ENCODE measurements around the gene RAD21L1.
"Not testable (repeated sequence)": the region's sequence is repeated elsewhere in the genome, so short reads cannot be mapped to it uniquely, and the experiment has no call there.

Gene RAD21L1

DNA sequence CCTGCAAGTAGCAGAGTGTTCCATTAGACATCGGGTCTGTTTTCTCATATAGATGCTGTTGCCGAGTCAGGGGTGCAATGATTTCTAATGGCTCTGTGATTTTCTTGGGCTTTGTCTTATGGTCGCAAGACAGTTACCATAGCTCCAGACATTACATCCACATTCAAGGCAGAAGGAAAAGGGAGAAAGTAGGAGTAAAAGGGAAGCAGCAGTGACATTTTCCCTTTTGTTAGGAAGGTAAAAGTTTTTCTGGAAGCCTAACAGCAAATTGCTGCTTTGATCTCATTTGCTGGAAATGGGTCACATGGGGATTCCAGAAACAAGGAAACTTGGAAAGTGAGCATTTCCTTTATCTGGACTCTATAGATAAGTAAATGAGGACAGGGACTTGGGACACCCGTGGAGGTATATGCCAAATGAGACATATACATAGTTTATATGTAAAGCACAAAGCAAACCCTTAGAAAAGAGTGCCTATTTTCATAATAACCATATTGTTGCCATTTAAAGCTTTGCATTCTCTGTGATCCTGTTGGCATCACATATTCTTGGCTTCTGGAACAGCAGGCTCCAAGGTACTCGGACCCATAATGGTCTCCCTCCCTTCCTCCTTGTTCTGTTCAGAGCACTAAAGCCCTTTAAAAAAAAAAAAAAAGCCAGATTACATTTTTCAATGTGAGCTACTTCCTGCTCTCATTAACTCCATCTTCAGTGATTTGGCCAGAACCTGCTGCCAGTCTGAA is 22.9 kb upstream of the RAD21L1 start, which contains the start of gene C20orf202:
Gene C20orf202, plus strand, starts transcription at position 693 of the 743 bp plus-strand sequence. CDS start 132 bp downstream, outside the sequence.
- no peak for DNase-seq

DNA sequence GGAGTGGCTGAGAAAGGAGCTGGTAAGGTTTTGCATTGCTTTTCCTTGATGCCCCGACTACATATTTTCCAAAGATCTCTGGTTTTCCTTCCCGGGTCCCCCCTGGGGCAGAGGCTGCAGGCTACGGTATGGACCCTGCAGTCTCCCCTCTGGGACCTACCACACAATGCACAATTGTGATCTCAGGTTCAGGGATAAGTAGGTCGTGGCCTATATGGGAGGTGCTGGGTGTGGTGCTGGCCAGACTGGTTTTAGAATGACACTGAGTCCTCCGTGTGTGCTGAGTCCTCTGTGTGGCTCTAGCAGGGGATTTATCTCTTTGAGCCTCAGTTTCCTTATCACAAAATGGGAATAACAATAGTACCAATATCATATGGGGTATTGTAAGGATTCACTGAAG is 22.2 kb upstream of the RAD21L1 start:
- no peak for DNase-seq

DNA sequence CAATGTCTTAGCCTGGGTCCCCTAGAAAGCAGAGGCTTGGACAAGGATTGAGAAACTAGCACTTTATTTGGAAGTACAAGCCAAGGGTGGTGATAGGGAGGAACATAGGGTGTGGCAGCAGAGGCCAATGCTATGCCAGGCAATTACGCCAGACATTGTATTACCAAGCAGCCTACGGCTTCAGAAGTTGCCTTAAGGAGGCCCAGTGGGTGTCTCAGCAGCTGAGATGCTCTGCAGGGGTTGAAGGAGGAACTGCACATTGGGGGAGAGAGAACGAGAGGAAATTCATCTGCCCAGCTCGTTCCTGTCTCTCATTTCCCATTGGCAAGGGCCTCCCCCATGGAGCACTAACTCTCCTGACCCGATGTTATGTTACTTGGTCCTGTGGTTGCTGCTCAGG is 21.7 kb upstream of the RAD21L1 start:
- DNase-seq = no peak

DNA sequence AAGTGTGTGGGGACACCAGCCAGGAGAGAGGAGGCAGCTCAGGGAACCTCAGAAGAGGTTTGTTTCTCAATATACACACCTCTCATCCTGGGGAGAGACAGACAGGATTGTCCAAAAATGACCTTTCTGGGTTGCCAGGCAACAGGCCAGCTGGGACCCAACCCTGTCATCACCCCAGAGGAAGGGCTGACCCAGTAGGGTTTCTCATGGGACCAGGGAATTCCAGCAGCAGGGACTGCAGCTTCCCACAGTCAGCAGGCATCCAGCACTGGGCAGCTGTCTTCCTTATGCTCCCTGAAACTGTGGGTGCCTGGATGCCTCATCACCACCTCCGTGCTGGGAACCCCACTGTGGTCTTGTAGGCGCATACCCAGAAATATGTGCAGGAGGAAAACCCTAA is 21.3 kb upstream of the RAD21L1 start:
- no peak for DNase-seq

DNA sequence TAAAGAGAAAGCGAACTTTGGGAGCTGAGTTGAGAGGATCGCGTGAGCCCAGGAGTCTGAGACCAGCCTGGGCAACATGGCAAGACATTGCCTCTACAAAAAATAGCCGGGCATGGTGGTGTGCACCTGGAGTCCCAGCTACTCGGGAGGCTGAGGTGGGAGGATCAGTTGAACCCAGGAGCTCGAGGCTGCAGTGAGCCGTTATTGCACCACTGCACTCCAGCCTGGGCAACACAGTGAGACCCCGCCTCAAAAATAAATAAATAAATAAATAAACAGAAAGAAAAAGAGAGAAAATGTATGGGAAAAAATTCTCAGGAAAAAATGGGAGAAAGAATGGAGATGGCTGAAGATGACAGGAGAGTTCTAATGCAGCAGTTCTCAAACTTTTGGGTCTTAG is 20.0 kb upstream of the RAD21L1 start:
- no peak for DNase-seq

DNA sequence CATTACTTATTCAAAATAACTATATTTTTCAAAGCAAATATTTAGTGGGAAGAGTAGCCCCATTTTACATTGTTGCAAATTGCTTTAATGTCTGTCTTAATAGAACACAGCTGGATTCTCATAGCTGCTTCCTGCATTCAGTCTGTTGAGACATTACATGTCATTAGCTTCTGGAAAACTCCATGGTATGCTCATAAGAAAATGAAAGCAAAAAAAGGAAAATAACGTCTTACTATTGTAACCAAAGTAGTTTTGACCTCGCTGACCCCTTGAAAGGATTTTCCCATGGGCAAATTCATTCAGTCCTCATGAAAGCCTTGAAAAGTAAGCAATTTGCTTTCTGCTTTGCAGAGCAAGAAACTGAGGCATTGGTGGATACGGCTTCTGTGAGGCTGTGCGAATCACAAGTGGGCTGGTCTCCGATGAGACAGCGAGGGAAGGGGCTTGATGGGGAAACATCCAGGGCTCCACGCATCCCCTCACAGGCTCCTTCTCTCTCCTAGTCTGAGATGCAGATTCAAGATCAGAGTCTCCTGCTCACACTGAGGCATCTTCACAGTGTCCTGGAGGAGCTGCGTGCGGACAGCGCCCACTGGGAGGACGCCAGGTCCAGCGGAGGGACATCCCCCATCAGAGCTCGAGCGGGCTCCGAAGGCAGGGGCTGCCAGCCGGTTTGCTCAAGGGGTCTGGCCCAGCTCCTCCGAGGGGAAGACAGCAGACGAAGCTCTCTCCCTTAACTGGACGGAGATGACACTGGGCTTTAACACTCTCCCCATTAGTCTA is 19.3 kb upstream of the RAD21L1 start:
- no peak for DNase-seq

DNA sequence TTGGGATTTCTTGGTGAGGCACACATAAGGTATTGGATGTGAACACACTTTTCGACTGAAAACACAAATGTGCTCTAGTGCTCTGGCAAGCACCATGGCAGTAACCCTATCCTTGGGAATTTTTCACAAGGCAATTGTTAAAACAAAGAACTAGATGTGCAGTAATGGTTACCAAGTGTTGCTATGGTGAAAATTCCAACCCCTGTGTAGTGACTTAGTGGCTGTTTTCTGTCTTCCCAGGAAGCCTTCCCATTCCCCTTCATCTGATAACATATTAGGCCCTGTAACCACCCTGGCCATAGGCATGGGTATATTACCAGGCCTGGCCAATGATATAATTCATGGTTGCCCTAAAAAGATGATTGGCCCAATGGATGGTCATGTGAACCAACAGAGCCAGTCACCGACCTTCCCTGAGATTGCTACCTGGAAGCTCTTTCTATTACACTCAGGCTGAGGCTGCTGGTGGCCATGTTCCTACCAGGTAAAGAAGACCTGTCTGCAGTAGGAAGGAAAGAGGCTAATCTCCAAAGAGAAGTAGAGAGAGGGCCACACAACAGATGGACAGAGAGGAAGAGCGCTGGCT is 18.5 kb upstream of the RAD21L1 start:
- DNase-seq = no peak

DNA sequence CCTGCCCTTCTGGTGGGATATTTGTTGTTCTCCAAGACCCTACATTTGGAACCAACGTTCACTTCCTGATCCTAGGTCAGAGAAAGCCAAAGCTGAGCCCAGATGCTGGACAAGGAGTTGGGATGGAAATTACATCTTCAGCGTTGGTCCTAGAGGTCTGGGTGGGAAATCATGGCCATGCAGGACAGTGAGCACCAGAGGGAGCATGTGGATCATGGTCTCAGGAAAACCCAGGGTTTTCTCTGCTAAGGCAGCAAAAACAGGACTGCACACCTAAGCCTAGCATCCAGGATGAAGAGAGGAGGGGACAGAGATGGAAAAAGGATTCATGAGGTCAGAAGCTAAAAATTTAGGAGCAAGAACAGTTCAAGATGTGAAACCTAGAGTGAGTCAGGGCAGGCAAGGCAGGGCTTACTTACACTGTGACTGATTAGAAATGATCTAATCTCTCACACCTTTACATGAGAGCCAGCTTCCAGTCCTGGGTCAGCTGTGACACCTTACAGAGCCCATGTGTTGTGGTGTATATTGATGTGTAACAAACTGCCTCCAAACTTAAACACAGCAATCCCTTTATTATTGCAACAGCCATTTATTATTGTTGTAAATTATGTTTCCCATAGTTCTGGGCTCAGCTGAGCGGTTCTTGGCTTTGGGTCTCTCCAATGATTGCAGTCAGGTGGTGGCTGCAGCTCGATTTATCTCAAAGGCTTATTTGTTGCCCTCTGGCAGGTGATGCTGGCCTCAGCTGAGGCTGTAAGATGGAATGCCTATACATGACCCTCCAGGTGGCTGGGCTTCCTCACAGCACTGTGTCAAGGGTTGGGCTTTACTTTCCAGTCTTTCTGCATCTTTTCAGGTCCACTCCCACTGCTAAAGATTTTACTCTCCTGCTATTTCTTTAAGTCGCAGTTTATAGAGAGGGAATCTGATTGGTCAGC is 16.1 kb upstream of the RAD21L1 start:
- no peak for DNase-seq

DNA sequence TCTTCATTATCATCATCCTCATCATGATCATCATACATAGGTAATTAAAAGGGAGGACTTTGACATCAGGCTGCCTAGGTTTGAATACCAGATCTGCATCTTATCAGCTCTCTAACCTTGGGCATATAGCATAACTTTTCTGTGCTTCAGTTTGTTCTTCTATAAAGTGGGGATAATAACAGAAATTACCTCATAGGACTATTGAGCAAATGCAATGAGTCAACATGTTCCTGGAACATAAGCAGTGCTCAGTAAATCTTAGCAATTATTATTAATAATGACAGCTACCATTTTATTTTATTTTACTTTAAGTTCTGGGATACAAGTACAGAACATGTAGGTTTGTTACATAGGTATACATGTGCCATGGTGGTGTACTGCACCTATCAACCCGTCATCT is 15.3 kb upstream of the RAD21L1 start:
- no peak for DNase-seq

DNA sequence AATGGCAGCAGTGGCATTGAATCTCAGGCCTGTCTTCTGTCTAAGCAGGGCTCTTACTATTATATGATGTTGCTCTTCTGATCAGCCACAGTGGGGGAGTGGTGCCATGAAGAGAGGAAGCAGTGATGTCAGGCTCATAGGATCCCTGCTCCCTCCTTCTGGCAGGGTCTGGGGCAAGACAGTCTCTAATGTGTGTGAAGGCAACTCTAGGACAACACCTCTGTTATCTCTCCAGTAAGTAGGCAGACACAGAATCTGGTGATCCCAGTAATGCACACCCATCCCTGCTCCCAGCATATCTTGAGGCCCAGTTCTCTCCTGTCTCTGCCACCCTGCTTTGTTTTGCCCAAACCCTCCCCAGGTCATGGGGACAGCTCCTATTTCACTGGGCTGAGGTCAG is 13.8 kb upstream of the RAD21L1 start:
- no peak for DNase-seq

DNA sequence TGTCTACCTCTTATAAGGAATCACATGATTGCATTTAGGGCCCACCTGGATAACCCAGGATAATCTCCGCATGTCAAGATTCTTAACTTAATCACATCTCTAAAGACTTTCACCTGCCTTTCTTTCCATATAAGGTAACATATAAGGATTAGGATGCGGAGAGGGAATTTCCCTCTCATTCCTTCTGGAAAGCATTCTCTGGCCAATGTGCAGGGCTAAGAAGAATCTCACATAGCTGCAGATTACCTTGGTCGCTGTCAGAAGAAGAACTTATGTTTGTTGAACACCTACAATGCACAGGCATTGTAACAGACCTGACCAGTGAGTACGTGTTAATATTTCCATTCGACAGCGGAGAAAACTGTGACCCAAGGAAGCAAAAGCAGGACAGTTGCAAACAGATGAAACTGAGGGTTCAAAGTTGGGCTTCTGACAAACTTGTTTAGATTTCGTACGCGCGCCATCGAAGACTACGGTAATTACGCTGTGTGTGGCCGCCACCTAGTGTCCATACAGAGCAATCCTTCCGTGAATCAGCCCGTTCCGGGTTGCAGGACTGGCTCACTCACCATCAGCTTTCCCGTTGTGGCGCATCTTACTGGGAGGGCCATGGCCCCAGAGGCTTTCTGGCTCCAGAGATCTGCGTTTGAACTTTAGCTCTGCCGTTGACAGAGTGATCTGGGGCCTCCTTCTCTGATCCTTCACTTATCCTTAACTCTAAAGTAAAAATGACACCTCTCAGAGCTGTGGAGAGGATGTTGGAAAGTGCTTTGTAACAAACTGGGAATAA is 13.0 kb upstream of the RAD21L1 start:
- peak; percentile 23 for DNase-seq

DNA sequence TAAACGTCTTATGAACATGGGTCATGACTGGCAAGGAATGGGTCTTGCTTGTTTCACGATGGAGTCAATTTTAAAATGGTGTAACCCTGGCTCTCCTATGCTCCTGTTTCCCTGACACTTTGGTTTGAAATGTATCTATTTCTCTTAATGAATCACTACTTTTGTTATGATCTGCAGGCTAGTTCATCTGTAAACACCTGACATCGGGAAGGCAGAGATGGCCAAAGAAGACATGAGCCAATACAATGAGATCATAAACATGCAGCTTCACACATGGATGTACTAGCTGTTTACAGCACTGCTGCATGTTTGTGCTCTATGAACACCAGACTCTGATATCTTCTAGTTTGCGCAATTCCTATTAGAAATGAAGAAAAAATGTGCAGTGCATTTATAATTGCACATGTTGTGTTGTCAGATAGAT is 11.0 kb upstream of the RAD21L1 start:
- no peak for DNase-seq

DNA sequence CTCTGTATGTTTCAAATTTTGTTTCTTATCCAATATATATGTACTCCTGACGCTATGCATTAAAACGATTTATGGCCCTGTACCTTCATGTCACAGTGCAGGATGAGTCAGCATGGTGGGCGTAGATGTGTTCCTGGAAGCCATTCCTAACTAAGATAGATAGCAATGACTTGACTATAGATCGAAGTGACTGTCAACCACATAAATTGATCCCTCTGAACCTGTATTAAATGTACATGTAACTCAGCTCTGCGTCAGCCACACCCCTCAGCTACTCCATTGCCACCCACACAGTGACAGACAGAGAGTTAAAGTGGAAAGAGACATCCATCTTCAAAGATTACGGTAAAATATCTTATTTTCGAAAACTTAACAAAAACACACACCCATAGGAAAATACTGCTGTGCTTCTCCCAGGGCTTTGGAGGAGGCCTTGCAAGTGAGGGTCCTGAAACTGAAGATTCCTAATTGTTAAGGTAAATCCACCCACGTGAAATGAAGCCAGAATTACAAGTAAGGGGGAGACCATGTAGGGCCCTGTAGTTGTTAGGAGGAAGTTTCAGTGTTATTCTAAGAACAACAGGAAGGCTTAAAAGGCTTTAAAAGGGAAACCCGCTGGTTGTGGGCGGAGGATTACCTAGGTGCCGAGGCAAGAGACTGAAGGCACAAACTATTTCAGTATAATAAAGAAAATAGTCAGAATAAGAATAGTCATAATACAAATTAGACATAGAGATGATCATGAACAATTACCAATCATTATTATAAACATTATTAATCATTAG is 10.3 kb upstream of the RAD21L1 start:
- DNase-seq = no peak

DNA sequence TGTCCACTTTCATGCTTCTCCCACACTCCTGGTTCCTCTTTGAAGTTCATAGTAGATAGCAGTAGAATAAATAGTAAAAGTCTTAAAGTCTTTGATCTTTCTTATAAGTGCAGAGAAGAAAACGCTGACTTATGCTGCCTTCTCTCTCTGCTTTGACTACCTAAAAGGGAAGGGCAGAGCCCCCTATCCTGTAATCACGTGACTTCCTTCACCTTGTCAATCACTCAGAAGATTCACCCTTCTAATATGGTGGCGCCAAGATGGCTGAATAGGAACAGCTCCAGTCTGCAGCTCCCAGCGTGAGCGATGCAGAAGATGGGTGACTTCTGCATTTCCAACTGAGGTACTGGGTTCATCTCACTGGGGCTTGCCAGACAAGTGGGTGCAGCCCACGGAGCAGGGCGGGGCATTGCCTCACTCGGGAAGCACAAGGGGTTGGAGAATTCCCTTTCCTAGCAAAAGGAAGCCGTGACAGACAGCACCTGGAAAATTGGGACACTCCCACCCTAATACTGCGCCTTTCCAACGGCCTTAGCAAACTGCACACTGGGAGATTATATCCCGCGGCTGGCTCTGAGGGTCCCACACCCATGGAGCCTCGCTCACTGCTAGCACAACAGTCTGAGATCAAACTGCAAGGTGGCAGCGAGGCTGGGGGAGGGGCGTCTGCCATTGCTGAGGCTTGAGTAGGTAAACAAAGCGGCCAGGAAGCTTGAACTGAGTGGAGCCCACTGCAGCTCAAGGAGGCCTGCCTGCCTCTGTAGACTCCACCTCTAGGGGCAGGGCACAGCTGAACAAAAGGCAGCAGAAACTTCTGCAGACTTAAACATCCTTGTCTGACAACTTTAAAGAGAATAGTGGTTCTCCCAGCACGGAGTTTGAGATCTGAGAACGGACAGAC is 9.1 kb upstream of the RAD21L1 start:
- not testable (repeated sequence) for DNase-seq

DNA sequence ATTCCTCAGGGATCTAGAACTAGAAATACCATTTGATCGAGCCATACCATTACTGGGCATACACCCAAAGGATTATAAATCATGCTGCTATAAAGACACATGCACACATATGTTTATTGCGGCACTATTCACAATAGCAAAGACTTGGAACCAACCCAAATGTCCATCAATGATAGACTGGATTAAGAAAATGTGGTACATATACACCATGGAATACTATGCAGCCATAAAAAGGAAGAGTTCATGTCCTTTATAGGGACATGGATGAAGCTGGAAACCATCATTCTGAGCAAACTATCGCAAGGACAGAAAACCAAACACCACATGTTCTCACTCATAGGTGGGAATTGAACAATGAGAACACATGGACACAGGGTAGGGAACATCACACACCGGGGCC is 3.1 kb upstream of the RAD21L1 start:
- DNase-seq = not testable (repeated sequence)

DNA sequence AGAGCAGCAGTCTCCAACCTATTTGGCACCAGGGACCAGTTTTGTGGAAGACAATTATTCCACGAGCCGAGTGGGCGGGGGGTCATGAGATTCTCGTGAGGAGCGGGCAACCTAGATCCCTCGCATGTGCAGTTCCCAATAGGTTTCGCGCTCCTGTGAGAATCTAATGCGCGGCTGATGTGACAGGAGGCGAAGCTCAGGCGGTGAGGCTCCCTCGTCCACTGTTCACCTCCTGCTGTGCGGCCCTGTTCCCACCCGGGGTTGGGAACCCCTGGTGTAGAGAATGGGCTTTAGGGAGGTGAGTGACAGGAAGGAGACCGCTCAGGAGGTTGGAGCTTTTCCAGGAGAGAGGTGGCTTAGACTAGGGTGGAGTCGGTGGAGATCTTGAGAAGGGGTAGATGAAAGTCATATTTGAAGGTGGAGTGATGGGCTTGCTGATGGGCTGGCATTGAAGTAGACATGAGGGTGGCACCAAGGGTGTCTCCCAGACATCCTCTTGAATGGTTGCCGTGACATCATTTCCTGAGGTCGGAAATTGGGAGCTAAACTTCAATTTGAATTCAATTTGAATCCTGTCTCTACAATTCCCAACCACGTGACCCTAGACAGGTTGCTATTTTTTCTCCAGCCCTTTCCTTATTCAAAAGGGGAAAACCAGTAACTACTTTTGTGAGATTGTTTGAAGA is 1.5 kb upstream of the RAD21L1 start:
- no peak for DNase-seq

DNA sequence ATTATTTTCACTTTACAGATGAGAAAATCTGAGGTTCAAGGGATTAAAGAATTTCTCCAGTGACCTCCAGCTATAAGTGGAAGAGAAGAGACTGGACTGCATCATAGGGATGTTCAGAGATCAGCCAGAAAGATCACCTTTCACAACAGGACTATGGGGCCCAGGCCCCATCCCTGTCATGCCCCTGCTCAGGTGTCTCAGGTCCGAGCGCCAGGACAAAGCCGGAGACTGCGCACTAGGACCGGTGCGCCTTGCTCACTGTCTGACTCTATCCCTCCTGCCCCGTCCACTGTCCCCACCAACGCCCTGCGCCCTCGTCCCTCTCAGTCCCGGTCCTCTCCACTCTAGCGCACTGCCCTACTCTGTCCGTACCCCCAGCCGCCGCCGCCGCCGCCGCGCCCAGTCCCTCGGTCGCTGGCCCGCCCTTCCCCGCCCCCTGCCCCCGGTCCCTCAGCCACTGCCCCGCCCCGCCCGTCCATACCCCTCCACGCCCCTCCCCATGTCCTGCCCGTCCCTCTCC is 521 bp upstream of the RAD21L1 start:
- DNase-seq = peak; percentile 73

DNA sequence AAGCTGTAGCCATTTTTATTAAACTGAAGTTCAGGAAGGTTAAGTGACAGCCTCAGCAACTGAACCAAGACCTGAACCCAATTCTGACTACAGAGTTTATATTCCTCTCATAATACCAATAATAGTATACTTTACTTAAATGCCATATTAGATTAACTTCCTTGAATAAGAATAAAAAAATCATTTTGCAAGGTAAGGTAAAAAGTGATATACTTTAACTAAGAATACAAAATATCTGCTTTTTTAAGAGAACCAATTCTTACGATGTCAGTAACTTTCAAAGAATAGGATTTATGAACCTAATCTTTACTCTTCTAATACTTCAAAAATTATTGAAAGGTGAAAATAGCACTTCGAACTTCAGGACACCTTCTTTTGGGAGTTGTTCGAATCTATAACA is 3.7 kb downstream of the RAD21L1 start:
- no peak for DNase-seq
